NB4 (cell line): ENCODE measurements around the gene BAG5.

Experiments
- DNase-seq: peaks from one replicate; pipeline ENCODE4 v3.0.0; 2010; ENCODE audit warnings: low read depth
- H3K4me3 ChIP-seq: one replicate; pipeline ENCODE4 v1.5.1; 2011; ENCODE audit warnings: mild to moderate bottlenecking, low read depth, low read length, moderate library complexity
- CTCF ChIP-seq: IDR thresholded peaks from one replicate; pipeline ENCODE4 v1.5.1; 2012; ENCODE audit warnings: low read depth, low read length
- MAX ChIP-seq: IDR thresholded peaks from 2 replicates; pipeline ENCODE4 v1.6.1; 2011; ENCODE audit warnings: low read depth, low read length
- MYC ChIP-seq: IDR thresholded peaks from 2 replicates; pipeline ENCODE4 v1.6.1; 2011; ENCODE audit warnings: low read depth, low read length
- POLR2A ChIP-seq: IDR thresholded peaks from 2 replicates; pipeline ENCODE4 v1.6.1; 2011; ENCODE audit warnings: mild to moderate bottlenecking; ENCODE audit not compliant: insufficient read length; ENCODE audit errors: extremely low read depth

The BAG5 gene

GRCh38 chr14:103521951-103522563, 40.4 kb downstream of the BAG5 start:
- DNase-seq: no peak

GRCh38 chr14:103521438-103521950, 41.0 kb downstream of the BAG5 start:
- DNase-seq: peak; percentile 42
- H3K4me3 ChIP-seq: no peak overlapping the region
- TF ChIP-seq POLR2A: no peak
- TF ChIP-seq MAX: no peak
- no peak for TF ChIP-seq MYC
- TF ChIP-seq CTCF: no peak

More at GRCh38 chr14:103521951-103522563, 40.4 kb downstream of the BAG5 start:
- no peak overlapping the region for H3K4me3 ChIP-seq
- TF ChIP-seq MAX (no peak), CTCF (no peak), POLR2A (no peak), MYC (no peak)

- TF ChIP-seq CTCF: peak; percentile 46
- no peak for TF ChIP-seq POLR2A
- peak; percentile 73 for TF ChIP-seq MYC
- TF ChIP-seq MAX: peak; percentile 80
- DNase-seq: peak; percentile 90
- H3K4me3 ChIP-seq: no peak overlapping the region
Measured at GRCh38 chr14:103520657-103521437, 41.6 kb downstream of the BAG5 start.

- no peak overlapping the region for H3K4me3 ChIP-seq
- TF ChIP-seq MYC (no peak), MAX (no peak), CTCF (no peak), POLR2A (no peak)
- no peak for DNase-seq
Measured at GRCh38 chr14:103520269-103520656, 42.2 kb downstream of the BAG5 start.

GRCh38 chr14:103519837-103520212, 42.6 kb downstream of the BAG5 start:
- no peak for DNase-seq
- H3K4me3 ChIP-seq: no peak overlapping the region
- TF ChIP-seq MAX (no peak), MYC (no peak), CTCF (no peak), POLR2A (no peak)
